Ishikawa (cell line): ENCODE data around the gene NBPF14.
A peak's percentile ranks its signal among the peaks of the same experiment; 100 is the strongest.
"Not testable (repeated sequence)": the region's sequence is repeated elsewhere in the genome, so short reads cannot be mapped to it uniquely, and the experiment has no call there.

Experiments
- CEBPB ChIP-seq: IDR thresholded peaks from 2 replicates; pipeline ENCODE4 v1.6.1; 2012
- EGR1 ChIP-seq: IDR thresholded peaks from 2 replicates; pipeline ENCODE4 v1.6.1; 2012
- EP300 ChIP-seq: IDR thresholded peaks from 2 replicates; pipeline ENCODE4 v1.6.1; 2012; ENCODE audit warnings: borderline replicate concordance
- FOXM1 ChIP-seq: IDR thresholded peaks from 2 replicates; pipeline ENCODE4 v1.6.1; 2012; ENCODE audit warnings: low read depth, borderline replicate concordance
- NFIC ChIP-seq: IDR thresholded peaks from 2 replicates; pipeline ENCODE4 v1.6.1; 2012
- RAD21 ChIP-seq: IDR thresholded peaks from 2 replicates; pipeline ENCODE4 v1.6.1; 2012; ENCODE audit warnings: low read depth
- TAF1 ChIP-seq: IDR thresholded peaks from 2 replicates; pipeline ENCODE4 v1.6.1; 2012; ENCODE audit warnings: low read depth, mild to moderate bottlenecking
- TCF12 ChIP-seq: IDR thresholded peaks from 2 replicates; pipeline ENCODE4 v1.6.1; 2012; ENCODE audit warnings: low read depth
- TEAD4 ChIP-seq: IDR thresholded peaks from 2 replicates; pipeline ENCODE4 v1.6.1; 2012
- YY1 ChIP-seq: IDR thresholded peaks from 2 replicates; pipeline ENCODE4 v1.6.1; 2012; ENCODE audit warnings: low read depth
- ZBTB7A ChIP-seq: IDR thresholded peaks from 2 replicates; pipeline ENCODE4 v1.6.1; 2012; ENCODE audit warnings: low read depth
- TF ChIP-seq, protein P1 (sequence below): IDR thresholded peaks from 2 replicates; pipeline ENCODE4 v1.6.1; 2012; ENCODE audit warnings: low read depth, mild to moderate bottlenecking
- TF ChIP-seq, protein P2 (sequence below): IDR thresholded peaks from 2 replicates; pipeline ENCODE4 v1.6.1; 2012
- TF ChIP-seq, protein P3 (sequence below): IDR thresholded peaks from 2 replicates; pipeline ENCODE4 v1.6.1; 2012

The NBPF14 gene, protein sequence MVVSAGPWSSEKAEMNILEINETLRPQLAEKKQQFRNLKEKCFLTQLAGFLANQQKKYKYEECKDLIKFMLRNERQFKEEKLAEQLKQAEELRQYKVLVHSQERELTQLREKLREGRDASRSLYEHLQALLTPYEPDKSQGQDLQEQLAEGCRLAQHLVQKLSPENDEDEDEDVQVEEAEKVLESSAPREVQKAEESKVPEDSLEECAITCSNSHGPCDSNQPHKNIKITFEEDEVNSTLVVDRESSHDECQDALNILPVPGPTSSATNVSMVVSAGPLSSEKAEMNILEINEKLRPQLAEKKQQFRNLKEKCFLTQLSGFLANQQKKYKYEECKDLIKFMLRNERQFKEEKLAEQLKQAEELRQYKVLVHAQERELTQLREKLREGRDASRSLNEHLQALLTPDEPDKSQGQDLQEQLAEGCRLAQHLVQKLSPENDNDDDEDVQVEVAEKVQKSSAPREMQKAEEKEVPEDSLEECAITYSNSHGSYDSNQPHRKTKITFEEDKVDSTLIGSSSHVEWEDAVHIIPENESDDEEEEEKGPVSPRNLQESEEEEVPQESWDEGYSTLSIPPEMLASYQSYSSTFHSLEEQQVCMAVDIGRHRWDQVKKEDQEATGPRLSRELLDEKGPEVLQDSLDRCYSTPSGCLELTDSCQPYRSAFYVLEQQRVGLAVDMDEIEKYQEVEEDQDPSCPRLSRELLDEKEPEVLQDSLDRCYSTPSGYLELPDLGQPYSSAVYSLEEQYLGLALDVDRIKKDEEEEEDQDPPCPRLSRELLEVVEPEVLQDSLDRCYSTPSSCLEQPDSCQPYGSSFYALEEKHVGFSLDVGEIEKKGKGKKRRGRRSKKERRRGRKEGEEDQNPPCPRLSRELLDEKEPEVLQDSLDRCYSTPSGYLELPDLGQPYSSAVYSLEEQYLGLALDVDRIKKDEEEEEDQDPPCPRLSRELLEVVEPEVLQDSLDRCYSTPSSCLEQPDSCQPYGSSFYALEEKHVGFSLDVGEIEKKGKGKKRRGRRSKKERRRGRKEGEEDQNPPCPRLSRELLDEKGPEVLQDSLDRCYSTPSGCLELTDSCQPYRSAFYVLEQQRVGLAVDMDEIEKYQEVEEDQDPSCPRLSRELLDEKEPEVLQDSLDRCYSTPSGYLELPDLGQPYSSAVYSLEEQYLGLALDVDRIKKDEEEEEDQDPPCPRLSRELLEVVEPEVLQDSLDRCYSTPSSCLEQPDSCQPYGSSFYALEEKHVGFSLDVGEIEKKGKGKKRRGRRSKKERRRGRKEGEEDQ (N-terminal part only)

DNA sequence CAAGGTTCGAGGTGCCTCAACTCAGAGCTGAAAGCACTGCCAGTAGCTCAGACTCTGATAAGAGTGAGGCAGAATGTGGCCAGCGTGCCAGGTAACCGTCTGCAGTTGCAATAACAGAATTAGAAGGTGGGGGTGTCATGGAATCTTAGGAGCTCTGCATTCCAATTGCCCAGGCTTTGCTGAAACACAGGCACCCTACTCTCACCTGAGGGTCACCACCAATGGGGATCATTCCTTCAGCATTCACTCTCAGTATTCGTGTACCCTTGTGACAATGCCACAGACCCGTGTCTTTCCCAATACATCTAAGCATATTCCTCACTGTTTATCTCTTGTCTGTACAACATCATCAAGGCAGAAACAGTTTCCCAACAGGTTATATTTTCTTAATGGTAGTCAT lies at the start of gene NBPF14:
Gene NBPF14 (minus strand): TSS at position 101 of the 400 bp plus-strand sequence. CDS start 294 bp downstream, outside the sequence.
- TF ChIP-seq, protein P1, sequence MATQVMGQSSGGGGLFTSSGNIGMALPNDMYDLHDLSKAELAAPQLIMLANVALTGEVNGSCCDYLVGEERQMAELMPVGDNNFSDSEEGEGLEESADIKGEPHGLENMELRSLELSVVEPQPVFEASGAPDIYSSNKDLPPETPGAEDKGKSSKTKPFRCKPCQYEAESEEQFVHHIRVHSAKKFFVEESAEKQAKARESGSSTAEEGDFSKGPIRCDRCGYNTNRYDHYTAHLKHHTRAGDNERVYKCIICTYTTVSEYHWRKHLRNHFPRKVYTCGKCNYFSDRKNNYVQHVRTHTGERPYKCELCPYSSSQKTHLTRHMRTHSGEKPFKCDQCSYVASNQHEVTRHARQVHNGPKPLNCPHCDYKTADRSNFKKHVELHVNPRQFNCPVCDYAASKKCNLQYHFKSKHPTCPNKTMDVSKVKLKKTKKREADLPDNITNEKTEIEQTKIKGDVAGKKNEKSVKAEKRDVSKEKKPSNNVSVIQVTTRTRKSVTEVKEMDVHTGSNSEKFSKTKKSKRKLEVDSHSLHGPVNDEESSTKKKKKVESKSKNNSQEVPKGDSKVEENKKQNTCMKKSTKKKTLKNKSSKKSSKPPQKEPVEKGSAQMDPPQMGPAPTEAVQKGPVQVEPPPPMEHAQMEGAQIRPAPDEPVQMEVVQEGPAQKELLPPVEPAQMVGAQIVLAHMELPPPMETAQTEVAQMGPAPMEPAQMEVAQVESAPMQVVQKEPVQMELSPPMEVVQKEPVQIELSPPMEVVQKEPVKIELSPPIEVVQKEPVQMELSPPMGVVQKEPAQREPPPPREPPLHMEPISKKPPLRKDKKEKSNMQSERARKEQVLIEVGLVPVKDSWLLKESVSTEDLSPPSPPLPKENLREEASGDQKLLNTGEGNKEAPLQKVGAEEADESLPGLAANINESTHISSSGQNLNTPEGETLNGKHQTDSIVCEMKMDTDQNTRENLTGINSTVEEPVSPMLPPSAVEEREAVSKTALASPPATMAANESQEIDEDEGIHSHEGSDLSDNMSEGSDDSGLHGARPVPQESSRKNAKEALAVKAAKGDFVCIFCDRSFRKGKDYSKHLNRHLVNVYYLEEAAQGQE, result not testable (repeated sequence)
- not testable (repeated sequence) for TF ChIP-seq EP300, RAD21

DNA sequence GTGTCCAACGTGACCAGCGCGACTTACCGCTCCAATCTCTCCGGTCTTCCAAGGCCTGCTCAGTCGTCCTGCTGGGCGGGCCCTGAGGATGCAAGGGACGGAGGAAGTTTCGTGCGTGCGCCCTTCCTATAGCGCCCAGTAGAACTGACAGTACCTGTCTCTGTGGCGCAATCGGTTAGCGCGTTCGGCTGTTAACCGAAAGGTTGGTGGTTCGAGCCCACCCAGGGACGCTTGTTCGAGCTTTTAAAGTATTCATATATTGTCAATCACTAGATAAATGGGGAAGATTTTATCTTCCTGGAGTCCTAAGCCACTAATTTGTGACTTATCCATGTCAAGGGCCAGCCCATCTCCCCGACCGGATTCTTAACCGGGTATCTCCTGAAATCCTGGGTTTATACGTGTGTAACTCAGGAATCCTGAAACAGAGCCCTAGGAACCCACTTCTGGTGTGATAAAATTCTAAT lies 66.7 kb downstream of the NBPF14 start:
- TF ChIP-seq TEAD4 (0 out of 2 replicates have a peak, but pooled peaks have one; percentile 24), CEBPB (peak; percentile 21; the same call in 1 of the 2 replicates)

DNA sequence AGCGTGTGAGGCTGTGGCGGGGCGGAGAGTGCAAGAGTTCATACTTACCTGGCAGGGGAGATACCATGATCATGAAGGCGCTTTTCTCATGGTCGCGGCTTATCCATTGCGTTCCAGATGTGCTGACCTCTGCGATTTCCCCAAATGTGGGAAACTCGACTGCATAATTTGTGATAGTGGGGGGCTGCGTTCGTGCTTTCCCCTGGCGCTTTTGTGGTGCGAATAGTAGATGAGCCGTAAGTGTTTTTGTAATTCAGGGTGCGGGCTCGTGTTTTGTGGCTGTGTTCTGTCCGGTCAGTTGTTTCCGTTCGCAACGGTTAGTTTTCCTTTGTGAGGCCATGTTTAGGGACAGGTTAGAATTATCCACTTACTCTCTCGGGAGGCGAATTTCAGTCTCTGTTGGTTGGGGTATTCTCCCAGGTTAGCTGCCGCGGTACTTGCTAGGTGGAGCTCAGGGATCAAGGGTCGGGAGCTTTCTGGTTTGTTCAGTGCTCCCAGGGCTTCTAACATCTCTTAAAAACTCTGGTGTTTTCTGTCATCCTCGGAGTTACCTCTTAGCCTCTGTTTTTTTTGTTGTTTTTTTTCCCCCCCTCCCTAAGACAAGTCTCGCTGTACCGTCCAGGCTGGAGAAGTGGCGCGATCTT lies 73.1 kb downstream of the NBPF14 start:
- TF ChIP-seq NFIC (peak; percentile 66), CEBPB (peak; percentile 30; the same call in 1 of the 2 replicates), EGR1 (peak; percentile 62; the same call in 1 of the 2 replicates), EP300 (peak; percentile 76), TCF12 (peak; percentile 88), FOXM1 (peak; percentile 55; the same call in 1 of the 2 replicates), RAD21 (peak; percentile 5; the same call in 1 of the 2 replicates), YY1 (peak; percentile 83), ZBTB7A (peak; percentile 25; the same call in 1 of the 2 replicates), TEAD4 (peak; percentile 84)
- TF ChIP-seq, protein P2, sequence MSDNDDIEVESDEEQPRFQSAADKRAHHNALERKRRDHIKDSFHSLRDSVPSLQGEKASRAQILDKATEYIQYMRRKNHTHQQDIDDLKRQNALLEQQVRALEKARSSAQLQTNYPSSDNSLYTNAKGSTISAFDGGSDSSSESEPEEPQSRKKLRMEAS, result peak; percentile 65; the same call in 1 of the 2 replicates
- TF ChIP-seq, protein P1, result 0 out of 2 replicates have a peak, but pooled peaks have one; percentile 26
- TF ChIP-seq, protein P3, sequence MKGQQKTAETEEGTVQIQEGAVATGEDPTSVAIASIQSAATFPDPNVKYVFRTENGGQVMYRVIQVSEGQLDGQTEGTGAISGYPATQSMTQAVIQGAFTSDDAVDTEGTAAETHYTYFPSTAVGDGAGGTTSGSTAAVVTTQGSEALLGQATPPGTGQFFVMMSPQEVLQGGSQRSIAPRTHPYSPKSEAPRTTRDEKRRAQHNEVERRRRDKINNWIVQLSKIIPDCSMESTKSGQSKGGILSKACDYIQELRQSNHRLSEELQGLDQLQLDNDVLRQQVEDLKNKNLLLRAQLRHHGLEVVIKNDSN, result peak; percentile 61; the same call in 1 of the 2 replicates

DNA sequence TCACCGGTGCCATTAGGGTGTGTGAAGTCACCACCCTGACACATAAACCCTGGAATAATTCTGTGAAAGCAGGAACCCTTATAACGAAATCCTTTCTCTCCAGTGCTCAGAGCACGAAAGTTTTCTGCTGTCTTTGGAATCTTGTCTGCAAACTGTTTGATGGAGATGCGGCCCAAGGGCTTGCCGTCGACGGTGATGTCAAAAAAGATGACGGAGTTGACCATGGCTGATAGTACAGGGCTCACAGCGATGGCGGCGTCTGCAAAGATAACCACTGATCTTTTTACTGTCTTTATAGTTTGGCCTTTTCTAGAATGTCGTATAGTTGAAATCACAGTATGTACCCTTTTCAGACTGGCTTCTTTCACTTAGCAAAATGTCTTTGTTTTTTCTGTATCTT lies 112.8 kb downstream of the NBPF14 start, which contains the start of gene PPIAL4G:
Gene PPIAL4G (minus strand): TSS at position 274 of the 400 bp plus-strand sequence. CDS start 50 bp downstream, at position 224.
- TF ChIP-seq NFIC, TAF1: not testable (repeated sequence)
- TF ChIP-seq, protein P1, result not testable (repeated sequence)
